ENCODE data around the gene HNRNPA0.

DNA sequence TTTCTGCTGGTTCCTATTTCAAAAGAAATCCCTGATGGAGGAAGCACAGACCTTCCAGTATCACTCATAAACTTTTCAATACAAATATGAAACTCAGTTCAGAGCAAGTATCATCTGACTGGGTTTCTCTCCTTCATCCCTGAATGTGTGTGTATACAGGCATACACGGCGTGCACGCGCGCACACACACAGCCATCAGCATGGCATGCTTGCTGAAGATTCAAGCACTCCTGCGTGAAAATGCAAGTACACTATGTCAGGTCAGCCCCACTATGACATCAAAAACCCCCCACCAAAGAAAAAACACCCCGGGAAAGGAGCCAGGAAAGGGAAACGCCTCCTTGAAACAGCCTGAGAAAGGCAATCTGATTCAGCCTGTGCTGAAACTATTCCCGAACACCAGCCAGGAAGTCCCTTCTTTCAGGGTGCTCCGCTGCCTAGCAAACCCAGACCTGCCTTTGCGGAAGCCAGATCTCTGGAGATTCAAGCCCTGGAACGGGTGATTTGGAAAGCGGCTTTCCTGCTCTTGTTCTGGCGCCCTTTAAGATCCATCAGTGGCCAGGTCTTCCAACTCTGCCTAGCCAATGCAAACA lies 19.1 kb downstream of the HNRNPA0 start:
- TF ChIP-seq, protein P1, sequence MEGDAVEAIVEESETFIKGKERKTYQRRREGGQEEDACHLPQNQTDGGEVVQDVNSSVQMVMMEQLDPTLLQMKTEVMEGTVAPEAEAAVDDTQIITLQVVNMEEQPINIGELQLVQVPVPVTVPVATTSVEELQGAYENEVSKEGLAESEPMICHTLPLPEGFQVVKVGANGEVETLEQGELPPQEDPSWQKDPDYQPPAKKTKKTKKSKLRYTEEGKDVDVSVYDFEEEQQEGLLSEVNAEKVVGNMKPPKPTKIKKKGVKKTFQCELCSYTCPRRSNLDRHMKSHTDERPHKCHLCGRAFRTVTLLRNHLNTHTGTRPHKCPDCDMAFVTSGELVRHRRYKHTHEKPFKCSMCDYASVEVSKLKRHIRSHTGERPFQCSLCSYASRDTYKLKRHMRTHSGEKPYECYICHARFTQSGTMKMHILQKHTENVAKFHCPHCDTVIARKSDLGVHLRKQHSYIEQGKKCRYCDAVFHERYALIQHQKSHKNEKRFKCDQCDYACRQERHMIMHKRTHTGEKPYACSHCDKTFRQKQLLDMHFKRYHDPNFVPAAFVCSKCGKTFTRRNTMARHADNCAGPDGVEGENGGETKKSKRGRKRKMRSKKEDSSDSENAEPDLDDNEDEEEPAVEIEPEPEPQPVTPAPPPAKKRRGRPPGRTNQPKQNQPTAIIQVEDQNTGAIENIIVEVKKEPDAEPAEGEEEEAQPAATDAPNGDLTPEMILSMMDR (IDR thresholded peaks at IDR 0.05; ENCODE audit: insufficient read depth, low read length, poor library complexity, severe bottlenecking), result no peak
- no peak for TF ChIP-seq EZH2phosphoT487 (conservative IDR thresholded peaks at IDR 0.05; ENCODE audit: low read length)
